Kidney (tissue), 14 donors: ENCODE data around the gene TRRAP. TPM values are rescaled to one million over a fixed set of nuclear protein-coding genes. Genes with fewer than 3 reads are reported as not detected.

ENCODE experiments used
- DNase-seq, 5 donors: peaks; one replicate each; pipeline ENCODE4 v3.0.0-alpha.2; 2013 to 2020
- FAIRE-seq: peaks from 2 replicates; lab custom pipeline; 2012; peaks lifted over from hg19 to GRCh38; lab: Jason Lieb, UNC
- H3K27ac ChIP-seq, 2 donors: one replicate each; pipeline ENCODE4 v1.7.0; 2013; ENCODE audit warnings: low read depth in 2 of 2, low read length in 2 of 2, inconsistent platforms in 1 of 2
- H3K27me3 ChIP-seq: one replicate; pipeline ENCODE4 v1.7.1; 2013; ENCODE audit warnings: low read length, inconsistent platforms; ENCODE audit not compliant: control insufficient read depth, insufficient read depth
- H3K36me3 ChIP-seq, 3 donors: one replicate each; pipeline versions ENCODE4 v1.7.0 to v1.7.1; 2013; ENCODE audit warnings: low read length in 3 of 3, control low read depth in 1 of 3, inconsistent platforms in 1 of 3; ENCODE audit not compliant: insufficient read depth in 3 of 3, control insufficient read depth in 2 of 3
- H3K4me1 ChIP-seq, 3 donors: one replicate each; pipeline versions ENCODE4 v1.7.0 to v1.7.1; 2013; ENCODE audit warnings: low read length in 3 of 3, inconsistent platforms in 1 of 3, low read depth in 1 of 3; ENCODE audit not compliant: control insufficient read depth in 2 of 3, insufficient read depth in 2 of 3
- H3K4me3 ChIP-seq, 3 donors: one replicate each; pipeline versions ENCODE4 v1.7.0 to v1.8.1; 2013; ENCODE audit warnings: low read length in 3 of 3, control low read depth in 1 of 3, inconsistent platforms in 1 of 3
- H3K9ac ChIP-seq, 3 donors: one replicate each; pipeline versions ENCODE4 v1.7.0 to v1.7.1; 2013; ENCODE audit warnings: low read length in 3 of 3, control low read depth in 1 of 3, inconsistent platforms in 1 of 3
- H3K9me3 ChIP-seq, 3 donors: one replicate each; pipeline versions ENCODE4 v1.7.0 to v1.7.1; 2013; ENCODE audit warnings: low read length in 3 of 3, control low read depth in 1 of 3, inconsistent platforms in 1 of 3; ENCODE audit not compliant: control insufficient read depth in 2 of 3, insufficient read depth in 1 of 3
- intact Hi-C: fragments of 100-400 bp; cut with DNase I; formaldehyde crosslinking; loops from one replicate; pipeline ENCODE4 v1.11.1; 2022
- polyA plus RNA-seq: library from polyadenylated mRNA; stranded (reverse); fragments of 350-450 nt; fragmentation: Illumina TruSeq; extraction: RNeasy Lipid Tissue Mini Kit (QIAGEN cat#74804); gene quantifications from one replicate; pipeline ENCODE4 v1.2.3, GENCODE V29; 2014; ENCODE audit warnings: low read depth, low replicate concordance; ENCODE audit not compliant: insufficient read depth
- total RNA-seq: library from RNA; stranded (reverse); fragmentation: NEBNext Ultra II Directional; extraction: Animal tissue kit (Norgen Biotek cat#: 25700); gene quantifications from one replicate; pipeline ENCODE4 v1.2.1, GENCODE V29; 2021
- TF ChIP-seq, protein P1 (sequence below): IDR thresholded peaks from 3 replicates; pipeline ENCODE4 v1.5.1; 2012; ENCODE audit warnings: mild to moderate bottlenecking, moderate library complexity, borderline replicate concordance; ENCODE audit not compliant: insufficient read depth; ENCODE audit errors: extremely low read depth
- donor health status: control.
- donor health status: control.
- donor health status: control.
- donor health status: control.
- donor health status: control.
- donor health status: DM: yes; HTN: yes; CAD: no.
- donor health status: Normal renal cell carcinoma (clear cell type).

The TRRAP gene
- total and polyA plus RNA-seq, 2 donors from 2014 or later: 7.0 to 47.7 TPM

- H3K9ac ChIP-seq: no peak overlapping the region
- H3K9me3 ChIP-seq: no peaks in the 10 kb centered on the region
- H3K36me3 ChIP-seq: peaks cover 18 to 66% (median 58%) of the 10 kb centered on the region in 3 donors
- H3K27me3 ChIP-seq: no peaks in the 10 kb centered on the region
- intact Hi-C loops: no loop called here
- H3K4me3 ChIP-seq: no peak overlapping the region
- DNase-seq (no peak), FAIRE-seq (no peak)
- no peaks in the 10 kb centered on the region for H3K4me1 ChIP-seq
- no peak overlapping the region for H3K27ac ChIP-seq
- TF ChIP-seq, protein P1, sequence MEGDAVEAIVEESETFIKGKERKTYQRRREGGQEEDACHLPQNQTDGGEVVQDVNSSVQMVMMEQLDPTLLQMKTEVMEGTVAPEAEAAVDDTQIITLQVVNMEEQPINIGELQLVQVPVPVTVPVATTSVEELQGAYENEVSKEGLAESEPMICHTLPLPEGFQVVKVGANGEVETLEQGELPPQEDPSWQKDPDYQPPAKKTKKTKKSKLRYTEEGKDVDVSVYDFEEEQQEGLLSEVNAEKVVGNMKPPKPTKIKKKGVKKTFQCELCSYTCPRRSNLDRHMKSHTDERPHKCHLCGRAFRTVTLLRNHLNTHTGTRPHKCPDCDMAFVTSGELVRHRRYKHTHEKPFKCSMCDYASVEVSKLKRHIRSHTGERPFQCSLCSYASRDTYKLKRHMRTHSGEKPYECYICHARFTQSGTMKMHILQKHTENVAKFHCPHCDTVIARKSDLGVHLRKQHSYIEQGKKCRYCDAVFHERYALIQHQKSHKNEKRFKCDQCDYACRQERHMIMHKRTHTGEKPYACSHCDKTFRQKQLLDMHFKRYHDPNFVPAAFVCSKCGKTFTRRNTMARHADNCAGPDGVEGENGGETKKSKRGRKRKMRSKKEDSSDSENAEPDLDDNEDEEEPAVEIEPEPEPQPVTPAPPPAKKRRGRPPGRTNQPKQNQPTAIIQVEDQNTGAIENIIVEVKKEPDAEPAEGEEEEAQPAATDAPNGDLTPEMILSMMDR: no peak
Measured at GRCh38 chr7:98945852-98946251, 67.5 kb downstream of the TRRAP start.

GRCh38 chr7:98946389-98946788, 68.1 kb downstream of the TRRAP start:
- Histone ChIP-seq H3K27ac (no peak overlapping the region), H3K9ac (no peak overlapping the region), H3K4me1 (no peaks in the 10 kb centered on the region), H3K9me3 (no peaks in the 10 kb centered on the region), H3K36me3 (peaks cover 18 to 71% (median 56%) of the 10 kb centered on the region in 3 donors), H3K4me3 (no peak overlapping the region), H3K27me3 (no peaks in the 10 kb centered on the region)
- TF ChIP-seq, protein P1: no peak
- intact Hi-C loops: no loop called here
- DNase-seq: no peak
- FAIRE-seq: no peak

DNA sequence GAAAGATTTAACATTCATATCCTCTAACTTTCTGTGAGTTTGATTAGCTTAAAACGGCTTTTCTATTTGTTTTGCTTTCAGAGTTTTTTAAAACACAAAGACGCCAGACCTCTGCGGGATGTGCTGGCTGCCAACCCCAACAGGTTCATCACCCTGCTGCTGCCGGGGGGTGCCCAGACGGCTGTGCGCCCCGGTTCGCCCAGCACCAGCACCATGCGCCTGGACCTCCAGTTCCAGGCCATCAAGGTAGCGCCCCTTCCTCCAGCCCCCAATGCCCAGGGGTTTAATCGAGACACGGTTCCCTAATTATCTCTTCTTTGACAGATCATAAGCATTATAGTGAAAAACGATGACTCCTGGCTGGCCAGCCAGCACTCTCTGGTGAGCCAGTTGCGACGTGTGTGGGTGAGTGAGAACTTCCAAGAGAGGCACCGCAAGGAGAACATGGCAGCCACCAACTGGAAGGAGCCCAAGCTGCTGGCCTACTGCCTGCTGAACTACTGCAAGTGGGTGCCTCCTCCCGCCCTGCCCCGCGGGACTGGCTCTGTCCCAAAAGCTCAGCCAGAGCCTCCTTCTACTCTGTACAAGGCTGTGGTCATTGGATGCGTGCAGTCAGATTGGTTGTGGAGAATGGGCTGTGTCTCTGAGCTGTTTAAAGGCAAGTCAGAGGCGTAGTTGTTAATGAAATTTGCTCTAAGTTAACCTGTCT, 71.2 kb downstream of the TRRAP start:
- H3K36me3 ChIP-seq: peaks cover 16 to 73% (median 52%) of the 10 kb centered on the region in 3 donors

More for the DNA sequence above, 71.2 kb downstream of the TRRAP start:
- intact Hi-C loops: no loop called here
- Histone ChIP-seq H3K27ac (no peak overlapping the region), H3K4me3 (no peak overlapping the region), H3K27me3 (no peaks in the 10 kb centered on the region), H3K4me1 (no peaks in the 10 kb centered on the region), H3K9ac (no peak overlapping the region), H3K9me3 (no peaks in the 10 kb centered on the region)
- FAIRE-seq: no peak
- TF ChIP-seq, protein P1: no peak
- no peak for DNase-seq
